Sigmoid colon (tissue), 4 donors: ENCODE results near the gene ASB3.

Experiments
- POLR2A ChIP-seq, 2 donors: fragments of 450-650 bp; IDR thresholded peaks; one replicate each; pipeline ENCODE4 v1.6.1; 2016; ENCODE audit warnings: antibody characterized with exemption in 2 of 2, mild to moderate bottlenecking in 2 of 2, moderate library complexity in 2 of 2
- POLR2AphosphoS5 ChIP-seq, 4 donors: sonication (generic); formaldehyde crosslinking; IDR thresholded peaks; one replicate each; pipeline ENCODE4 v1.6.1; 2017; ENCODE audit warnings: antibody characterized with exemption in 4 of 4
- TF ChIP-seq, protein P1 (sequence below), 4 experiments: fragments of 450-650 bp in 3 of 4; fragments of 200-600 bp in 1 of 4; IDR thresholded peaks; one replicate each; pipeline ENCODE4 v1.5.1; 2016 to 2019; ENCODE audit warnings: antibody characterized with exemption in 4 of 4, mild to moderate bottlenecking in 3 of 4, moderate library complexity in 2 of 4

DNA sequence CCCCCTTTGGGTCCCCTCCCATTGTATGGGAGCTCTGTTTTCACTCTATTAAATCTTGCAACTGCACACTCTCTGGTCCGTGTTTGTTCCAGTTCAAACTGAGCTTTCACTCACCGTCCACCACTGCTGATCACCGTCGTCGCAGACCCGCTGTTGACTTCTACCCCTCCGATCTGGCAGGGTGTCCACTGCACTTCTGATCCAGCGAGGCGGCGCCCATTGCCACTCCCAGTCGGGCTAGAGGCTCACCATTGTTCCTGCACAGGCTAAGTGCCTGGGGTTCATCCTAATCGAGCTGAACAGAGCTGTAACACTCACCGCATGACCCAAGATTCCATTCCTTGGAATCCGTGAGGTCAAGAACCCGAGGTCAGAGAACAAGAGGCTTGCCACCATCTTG lies 30.1 kb downstream of the ASB3 start:
- TF ChIP-seq, protein P1, sequence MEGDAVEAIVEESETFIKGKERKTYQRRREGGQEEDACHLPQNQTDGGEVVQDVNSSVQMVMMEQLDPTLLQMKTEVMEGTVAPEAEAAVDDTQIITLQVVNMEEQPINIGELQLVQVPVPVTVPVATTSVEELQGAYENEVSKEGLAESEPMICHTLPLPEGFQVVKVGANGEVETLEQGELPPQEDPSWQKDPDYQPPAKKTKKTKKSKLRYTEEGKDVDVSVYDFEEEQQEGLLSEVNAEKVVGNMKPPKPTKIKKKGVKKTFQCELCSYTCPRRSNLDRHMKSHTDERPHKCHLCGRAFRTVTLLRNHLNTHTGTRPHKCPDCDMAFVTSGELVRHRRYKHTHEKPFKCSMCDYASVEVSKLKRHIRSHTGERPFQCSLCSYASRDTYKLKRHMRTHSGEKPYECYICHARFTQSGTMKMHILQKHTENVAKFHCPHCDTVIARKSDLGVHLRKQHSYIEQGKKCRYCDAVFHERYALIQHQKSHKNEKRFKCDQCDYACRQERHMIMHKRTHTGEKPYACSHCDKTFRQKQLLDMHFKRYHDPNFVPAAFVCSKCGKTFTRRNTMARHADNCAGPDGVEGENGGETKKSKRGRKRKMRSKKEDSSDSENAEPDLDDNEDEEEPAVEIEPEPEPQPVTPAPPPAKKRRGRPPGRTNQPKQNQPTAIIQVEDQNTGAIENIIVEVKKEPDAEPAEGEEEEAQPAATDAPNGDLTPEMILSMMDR (IDR thresholded peaks at IDR 0.05) = no peak
- TF ChIP-seq POLR2AphosphoS5 (IDR thresholded peaks at IDR 0.05) = no peak
- TF ChIP-seq POLR2A (IDR thresholded peaks at IDR 0.05) = no peak
